GM21529 (cell line): ENCODE measurements around the gene HEXIM2.
A peak's percentile ranks its signal among the peaks of the same experiment; 100 is the strongest.
"Not testable (repeated sequence)": the region's sequence is repeated elsewhere in the genome, so short reads cannot be mapped to it uniquely, and the experiment has no call there.

Experiments used
- ATAC-seq: cut with Tn5 transposase; IDR thresholded peaks from one replicate; pipeline ENCODE4 v1.9.1; 2021; ENCODE audit not compliant: unreplicated experiment

Gene HEXIM2

GRCh38 chr17:45168991-45169752 is 7.5 kb downstream of the HEXIM2 start:
- ATAC-seq = no peak

DNA sequence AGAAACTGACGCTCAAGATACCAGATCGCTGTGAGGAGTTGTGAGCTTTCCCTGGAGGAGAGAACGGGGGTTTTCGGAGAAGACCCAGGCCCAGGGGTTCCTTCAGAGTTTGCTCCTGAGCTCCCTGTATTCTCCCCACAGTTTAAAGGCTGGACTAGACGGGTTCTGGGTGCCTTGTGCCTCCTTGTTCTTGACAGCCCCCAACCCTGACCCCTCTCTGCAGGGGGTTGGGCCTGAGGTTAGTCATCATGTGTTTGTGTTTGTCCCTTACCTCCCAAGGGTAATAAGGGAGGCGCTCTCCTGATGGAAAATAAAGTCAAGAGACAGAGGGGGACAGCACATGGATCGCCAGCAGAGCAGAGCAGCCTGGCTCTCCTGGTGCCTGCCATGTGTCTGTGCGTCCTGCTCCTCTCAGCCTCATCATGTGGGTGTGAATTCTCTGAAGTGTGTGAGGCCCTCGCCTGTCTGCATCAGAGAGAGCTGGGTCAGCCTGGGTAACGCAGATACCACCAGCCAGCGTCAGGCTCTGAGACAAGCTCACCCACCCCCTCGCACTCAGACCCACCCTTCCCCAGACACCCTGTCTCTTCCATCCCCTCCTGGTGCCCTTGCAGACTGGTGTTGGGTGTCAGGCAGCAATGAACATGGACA is 8.7 kb downstream of the HEXIM2 start:
- ATAC-seq = no peak

- ATAC-seq = no peak
Observed at GRCh38 chr17:45170931-45171337, 9.3 kb downstream of the HEXIM2 start.

DNA sequence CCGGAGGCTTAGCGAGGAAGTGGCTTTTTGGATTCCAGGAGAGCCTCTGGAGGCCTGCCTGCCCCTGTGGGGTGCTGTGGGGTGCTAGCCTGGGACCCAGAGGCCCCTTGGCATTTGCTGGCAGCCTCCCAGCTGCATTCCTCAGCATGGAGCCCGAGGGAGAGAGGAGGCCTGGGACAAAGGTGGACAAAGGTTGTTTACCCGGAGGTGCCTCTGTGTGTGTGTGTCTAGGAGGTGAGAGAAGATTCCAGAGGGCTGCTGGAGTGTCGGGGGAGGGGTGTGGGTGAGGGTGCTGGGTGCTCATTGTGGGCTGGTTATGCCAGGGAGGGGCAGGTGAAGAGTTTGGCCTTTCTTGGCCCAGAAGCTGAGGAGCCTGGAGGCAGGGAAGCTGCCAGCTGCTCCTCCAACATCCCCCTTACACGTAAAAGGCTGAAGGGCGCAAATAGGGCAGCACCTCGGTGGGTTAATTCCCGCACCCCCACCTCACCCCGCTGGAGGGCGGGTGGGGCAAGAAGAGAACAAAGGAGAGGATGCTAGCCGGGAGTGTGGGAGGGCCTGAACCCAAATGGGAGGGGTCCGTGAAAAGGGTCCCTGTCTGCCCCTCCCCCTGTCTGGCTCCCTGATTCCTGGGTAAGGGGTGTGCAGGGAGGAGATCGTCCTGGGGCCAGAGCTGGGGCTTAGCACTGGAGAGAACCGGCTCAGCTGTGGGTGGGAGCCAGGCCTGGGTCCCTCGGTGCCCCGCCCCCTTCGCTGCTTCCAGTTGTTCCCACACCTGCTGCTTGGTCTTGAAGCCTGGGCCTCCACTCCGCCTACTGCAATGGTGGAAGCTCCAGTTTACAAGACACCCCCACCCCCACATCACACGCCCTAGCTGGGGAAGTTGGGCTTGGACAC is 9.9 kb downstream of the HEXIM2 start:
- ATAC-seq = no peak

DNA sequence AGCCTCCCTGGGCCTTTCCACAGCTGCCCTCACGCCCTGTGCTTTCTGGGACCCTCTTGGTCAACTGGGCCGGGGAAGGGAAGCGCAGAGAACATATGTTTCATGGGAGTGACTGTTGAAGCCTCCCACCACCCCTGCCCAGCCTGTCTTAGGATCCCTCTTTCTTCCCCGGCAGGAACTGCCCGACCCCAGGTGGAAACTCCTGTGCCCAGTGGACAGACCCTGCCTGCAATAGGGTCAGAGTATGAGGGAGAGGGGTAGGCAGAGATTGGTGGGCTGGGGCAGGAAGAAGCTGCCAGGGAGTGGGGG is 10.5 kb downstream of the HEXIM2 start:
- ATAC-seq = no peak

DNA sequence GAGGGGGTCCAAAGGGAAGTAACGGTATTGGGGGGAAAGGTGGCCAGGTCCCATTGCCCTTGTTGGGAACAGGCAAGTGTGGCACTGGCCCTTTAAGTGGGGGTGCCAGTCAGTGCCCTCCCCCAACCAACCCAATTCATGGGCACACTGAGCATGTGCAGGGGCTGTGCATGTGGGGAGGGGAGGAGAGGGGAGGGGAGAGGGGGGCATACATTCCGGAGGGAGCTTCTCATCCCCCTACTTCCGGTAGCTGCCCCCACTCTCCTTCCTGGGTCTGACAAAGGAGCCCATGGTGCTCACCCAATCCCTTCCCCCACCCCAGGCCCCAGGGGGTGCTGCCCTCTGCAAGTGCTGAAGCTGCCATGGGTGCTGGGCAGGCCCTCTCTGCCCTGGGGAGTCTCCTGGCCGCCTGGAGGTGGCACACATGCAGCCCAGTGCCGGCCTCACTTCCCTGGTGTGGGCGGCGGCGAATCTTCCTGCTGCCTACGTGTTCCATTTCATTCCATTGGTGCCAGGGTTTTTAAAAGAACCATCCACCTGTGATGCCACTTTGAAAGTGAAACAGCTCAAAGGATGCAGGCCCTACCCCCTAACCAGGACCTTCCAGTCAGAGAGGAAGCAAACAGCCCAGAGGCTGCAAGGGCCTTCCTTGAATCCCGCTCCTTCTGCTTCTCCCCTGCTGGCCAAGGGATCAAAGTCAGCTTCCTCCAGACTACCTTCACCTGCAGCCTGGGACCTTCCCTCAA is 11.0 kb downstream of the HEXIM2 start:
- no peak for ATAC-seq

- ATAC-seq = no peak
Observed at GRCh38 chr17:45175759-45176115, 14.1 kb downstream of the HEXIM2 start.

- ATAC-seq = no peak
Observed at GRCh38 chr17:45177563-45177962, 15.9 kb downstream of the HEXIM2 start.

GRCh38 chr17:45184144-45184543 is 22.5 kb downstream of the HEXIM2 start:
- ATAC-seq = no peak

GRCh38 chr17:45186801-45187354 is 25.2 kb downstream of the HEXIM2 start:
- no peak for ATAC-seq

GRCh38 chr17:45189009-45189408 is 27.3 kb downstream of the HEXIM2 start:
- no peak for ATAC-seq

DNA sequence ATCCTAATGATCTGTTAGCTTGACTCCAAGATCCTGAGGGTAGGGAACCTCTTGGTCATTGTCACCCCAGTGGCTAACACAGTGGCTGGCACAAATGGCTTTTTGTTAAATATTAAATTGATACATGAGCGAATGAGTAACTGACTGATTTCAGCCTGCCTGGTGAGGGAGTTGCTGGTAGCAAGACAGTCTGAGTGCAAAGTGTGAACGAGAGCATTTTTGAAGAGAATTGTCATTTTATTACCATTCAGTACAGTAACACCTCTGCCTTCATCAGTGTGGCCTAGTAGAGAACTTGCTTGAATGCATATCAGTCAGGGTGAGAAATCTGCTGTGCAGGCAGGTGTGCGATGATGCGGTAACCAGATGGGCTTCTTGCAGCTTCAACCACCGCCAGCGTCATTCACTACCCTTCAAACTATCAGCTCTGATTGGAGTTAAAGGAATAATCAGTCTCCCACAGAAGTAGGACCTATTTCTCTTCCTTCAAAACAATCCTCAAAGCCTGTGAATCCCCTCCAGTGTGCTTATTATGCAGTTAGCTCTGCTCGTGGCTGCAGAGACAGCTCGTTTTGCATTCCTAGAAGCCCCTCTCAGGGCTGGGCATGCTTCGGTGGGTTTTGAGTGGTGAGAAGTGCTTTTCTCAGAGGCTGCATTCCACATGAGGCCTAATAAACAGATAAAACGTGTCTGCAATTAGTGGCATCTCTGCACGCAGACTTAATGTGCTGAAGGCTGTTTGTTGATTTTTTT is 29.0 kb downstream of the HEXIM2 start:
- ATAC-seq = no peak

DNA sequence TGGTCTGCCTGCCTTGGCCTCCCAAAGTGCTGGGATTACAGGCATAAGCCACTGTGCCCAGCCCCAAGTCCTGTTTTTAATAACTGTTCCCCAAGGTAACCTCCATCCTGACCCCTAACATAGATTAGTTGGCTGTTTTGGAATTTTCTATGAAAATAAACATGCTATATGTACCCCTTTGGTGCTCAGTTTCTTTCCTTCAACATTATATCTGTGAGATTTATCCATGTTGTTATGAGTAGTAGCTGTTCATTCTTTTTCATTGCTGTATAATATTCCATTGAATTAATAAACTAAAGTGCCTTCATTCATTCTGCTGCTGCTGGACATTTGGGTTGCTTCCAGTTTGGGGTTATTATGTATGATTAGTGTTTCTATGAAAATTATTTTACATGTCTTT is 33.7 kb downstream of the HEXIM2 start:
- no peak for ATAC-seq

DNA sequence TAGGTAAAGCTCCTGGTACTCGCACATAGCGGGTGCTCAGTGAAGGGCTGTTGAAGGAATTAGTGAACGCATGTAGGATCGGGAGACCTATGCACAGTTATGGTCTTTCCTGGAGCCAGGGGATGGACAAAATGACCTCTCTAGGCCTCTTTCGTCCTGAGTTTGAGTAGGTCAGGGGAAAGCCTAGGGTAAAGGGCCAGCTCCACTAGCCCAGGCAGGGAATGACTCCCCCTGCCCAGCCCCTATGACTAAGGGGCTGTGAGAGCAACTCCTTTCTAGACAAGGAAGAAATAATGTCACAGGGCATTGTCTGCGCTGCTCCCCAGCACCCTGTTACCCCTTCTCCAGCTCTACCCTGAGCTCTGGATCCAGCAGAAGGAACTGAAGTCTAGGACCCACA is 35.4 kb downstream of the HEXIM2 start:
- no peak for ATAC-seq

DNA sequence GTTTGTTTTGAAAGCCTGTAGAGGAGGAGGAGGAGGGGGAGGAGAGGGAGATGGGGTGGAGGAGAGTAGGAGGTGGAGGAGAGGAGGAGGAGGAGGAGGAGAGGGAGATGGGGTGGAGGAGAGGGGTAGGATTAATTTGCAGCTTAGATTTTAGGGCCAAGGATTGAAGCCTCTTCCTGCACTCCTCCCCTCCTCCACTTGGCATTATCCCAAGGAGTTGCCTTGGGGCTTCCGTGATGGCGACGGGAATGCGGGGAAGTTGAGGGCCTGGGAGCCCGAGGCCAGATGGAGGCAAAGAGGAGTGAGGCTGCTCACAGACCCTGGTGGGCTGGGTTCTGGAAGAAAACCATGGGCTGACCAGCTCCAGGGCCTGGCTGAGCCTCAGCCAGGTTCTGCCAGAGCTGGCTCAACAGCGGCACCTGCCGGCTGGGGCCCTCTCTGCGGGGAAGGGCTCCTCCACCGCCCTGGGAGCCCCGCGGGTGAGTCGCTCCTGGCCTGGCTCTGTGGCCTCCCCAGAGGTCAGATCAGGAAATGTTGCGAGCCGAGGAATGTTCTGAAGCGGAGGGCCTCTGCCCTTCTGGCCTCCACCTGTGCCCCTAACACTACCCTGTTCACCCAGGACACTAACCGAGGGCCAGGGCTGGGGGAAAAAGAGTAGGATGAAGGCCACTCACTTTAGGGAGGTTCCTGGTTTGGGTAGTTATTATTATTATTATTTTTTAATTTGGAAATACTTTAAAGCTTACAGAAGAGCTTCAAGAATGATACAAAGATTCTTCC is 36.1 kb downstream of the HEXIM2 start:
- ATAC-seq = peak; percentile 67

GRCh38 chr17:45200701-45201100 is 39.0 kb downstream of the HEXIM2 start:
- no peak for ATAC-seq

DNA sequence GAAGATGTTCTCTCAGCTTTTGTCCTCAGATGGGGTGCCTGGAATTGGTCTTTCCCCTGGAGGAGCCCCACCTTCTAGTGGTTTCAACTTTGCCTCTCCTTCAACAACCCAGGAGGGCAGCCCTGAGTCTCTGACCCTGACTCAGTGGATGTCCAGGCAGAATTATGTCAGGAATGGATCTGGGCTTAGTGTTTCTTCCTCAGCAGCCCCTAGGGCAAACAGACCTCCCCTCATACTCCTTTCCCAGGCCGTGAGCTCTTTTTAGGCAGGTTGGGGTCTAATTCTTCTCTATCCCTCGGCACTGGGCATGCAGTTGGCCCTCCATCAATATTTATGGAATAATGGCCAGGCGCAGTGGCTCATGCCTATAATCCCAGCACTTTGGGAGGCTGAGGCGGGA is 39.8 kb downstream of the HEXIM2 start:
- no peak for ATAC-seq

DNA sequence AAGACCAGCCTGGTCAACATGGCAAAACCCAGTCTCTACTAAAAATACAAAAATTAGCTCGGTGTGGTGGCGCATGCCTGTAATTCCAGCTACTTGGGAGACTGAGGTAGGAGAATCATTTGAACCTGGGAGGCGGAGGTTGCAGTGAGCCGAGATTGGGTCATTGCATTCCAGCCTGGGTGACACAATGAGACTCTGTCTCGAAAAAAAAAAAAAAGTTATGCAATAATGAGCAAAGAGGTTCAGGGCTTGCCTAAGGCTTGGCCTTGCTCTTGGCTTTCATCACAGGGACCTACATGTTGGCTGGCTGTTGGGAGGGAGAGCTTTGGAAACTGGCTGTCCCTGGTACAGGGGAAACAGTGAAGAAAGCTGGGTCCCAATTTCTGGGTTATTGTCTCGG is 40.2 kb downstream of the HEXIM2 start:
- not testable (repeated sequence) for ATAC-seq

DNA sequence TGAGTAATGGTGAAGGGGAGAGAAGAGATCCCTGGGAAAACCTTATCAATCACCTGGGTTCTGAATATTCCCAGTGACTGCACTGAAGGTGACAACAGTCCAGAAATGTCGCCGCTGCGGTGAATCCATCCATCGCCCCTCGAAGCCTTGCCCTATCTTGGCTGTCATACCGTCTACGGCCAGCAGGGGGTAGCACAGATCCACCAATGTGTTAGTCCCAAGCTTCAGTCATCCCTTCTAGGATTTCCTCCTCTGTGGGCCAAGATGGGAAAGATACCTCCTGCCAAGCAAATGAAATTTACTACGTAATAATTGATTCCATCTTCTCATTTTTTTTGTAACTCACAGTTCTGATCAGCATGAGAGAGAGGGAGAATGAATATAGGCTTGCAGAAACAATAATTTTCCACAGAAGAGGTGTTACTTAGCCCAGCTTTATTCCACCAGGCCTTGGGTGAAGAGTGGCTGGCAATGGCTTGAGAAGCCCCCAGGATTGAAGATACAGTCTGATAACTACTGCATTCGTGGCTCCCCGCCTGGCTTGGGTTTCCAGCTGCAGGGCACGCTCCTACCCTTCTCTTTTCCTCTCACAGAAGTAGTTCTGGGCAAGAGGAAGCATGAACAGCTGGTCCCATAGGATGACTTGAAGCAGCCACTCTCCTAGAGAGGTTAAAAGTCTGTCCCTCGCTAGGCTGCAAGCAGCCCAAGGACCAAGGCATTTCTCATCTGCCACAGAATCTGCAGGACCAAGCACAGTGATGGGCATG is 57.4 kb downstream of the HEXIM2 start:
- ATAC-seq = no peak
